Psoas muscle (tissue), 8 donors: Measurements from ENCODE around the gene CCNY. TPM values are rescaled to one million over a fixed set of nuclear protein-coding genes. Genes with fewer than 3 reads are reported as not detected.

Experiments
- ATAC-seq, 4 donors: fragments of 200-7000 bp; cut with Tn5 transposase; one replicate each; pipeline ENCODE4 v1.9.1; 2020; ENCODE audit warnings: moderate library complexity in 3 of 4, mild to moderate bottlenecking in 2 of 4
- DNase-seq, 2 donors: peaks; one replicate each; pipeline ENCODE4 v3.0.0-alpha.2; 2020
- H3K27ac ChIP-seq: fragments of 200-600 bp; one replicate; pipeline ENCODE4 v1.8.0; 2022
- H3K27me3 ChIP-seq, 3 donors: fragments of 200-600 bp in 1 of 3; one replicate each; pipeline versions ENCODE4 v1.6.1 to v1.8.0; 2013 to 2022; ENCODE audit warnings: low read length in 2 of 3, mild to moderate bottlenecking in 2 of 3, moderate library complexity in 1 of 3; ENCODE audit not compliant: insufficient read depth in 3 of 3
- H3K36me3 ChIP-seq, 2 donors: fragments of 200-600 bp in 1 of 2; one replicate each; pipeline versions ENCODE4 v1.6.1 to v1.8.0; 2013 to 2022; ENCODE audit warnings: low read depth in 1 of 2, mild to moderate bottlenecking in 1 of 2, moderate library complexity in 1 of 2; ENCODE audit not compliant: insufficient read depth in 1 of 2
- H3K4me1 ChIP-seq: fragments of 200-600 bp; one replicate; pipeline ENCODE4 v1.8.0; 2022
- H3K4me3 ChIP-seq: fragments of 200-600 bp; one replicate; pipeline ENCODE4 v1.8.0; 2022; ENCODE audit warnings: mild to moderate bottlenecking
- H3K9me3 ChIP-seq: fragments of 200-600 bp; one replicate; pipeline ENCODE4 v1.8.0; 2022
- CTCF ChIP-seq: fragments of 200-600 bp; IDR thresholded peaks from one replicate; pipeline ENCODE4 v1.8.0; 2022; ENCODE audit warnings: antibody characterized with exemption
- whole genome bisulfite sequencing, 3 donors: extraction: QIAGEN DNeasy Blood & Tissue Kit; methylation state at CpG; one replicate each; pipeline versions ENCODE4 v1.1.6 to v1.1.7; 2013; 5-methylcytosine and 5-hydroxymethylcytosine counted together
- intact Hi-C, 2 donors: fragments of 100-400 bp; cut with DNase I; formaldehyde crosslinking; loops; one replicate each; pipeline versions ENCODE4 v1.11.0 to v1.14.2; 2022
- polyA plus RNA-seq, 3 donors: library from polyadenylated mRNA; stranded (reverse); fragments of 200-250 nt; gene quantifications; one replicate each; pipeline ENCODE4 v1.2.3, GENCODE V29; 2013
- total RNA-seq, 4 donors: library from RNA; stranded (reverse); fragmentation: NEBNext Ultra II Directional in 2 of 4; extraction: Animal tissue kit (Norgen Biotek cat#: 25700) in 2 of 4; gene quantifications; one replicate each; pipeline versions ENCODE4 v1.2.1 to v1.2.4, GENCODE V29; 2021 to 2023
- donor health status: healthy with polysubstance abuse.
- donor health status: DM: no; HTN: no; CAD: no; lungs with moderate emphysema.
- donor health status: Bipolar disorder and iron deficiency.
- donor health status: healthy.
- donor health status: DM: yes; HTN: yes; CAD: no.
- donor health status: DM: no; HTN: no; CAD: no.
- donor health status: DM: no; HTN: no; CAD: no.
- donor health status: DM: yes; HTN: yes; CAD: no.

The CCNY gene
- total and polyA plus RNA-seq, 7 donors, result 21.2 to 55.8 (median 47.0) TPM

DNA sequence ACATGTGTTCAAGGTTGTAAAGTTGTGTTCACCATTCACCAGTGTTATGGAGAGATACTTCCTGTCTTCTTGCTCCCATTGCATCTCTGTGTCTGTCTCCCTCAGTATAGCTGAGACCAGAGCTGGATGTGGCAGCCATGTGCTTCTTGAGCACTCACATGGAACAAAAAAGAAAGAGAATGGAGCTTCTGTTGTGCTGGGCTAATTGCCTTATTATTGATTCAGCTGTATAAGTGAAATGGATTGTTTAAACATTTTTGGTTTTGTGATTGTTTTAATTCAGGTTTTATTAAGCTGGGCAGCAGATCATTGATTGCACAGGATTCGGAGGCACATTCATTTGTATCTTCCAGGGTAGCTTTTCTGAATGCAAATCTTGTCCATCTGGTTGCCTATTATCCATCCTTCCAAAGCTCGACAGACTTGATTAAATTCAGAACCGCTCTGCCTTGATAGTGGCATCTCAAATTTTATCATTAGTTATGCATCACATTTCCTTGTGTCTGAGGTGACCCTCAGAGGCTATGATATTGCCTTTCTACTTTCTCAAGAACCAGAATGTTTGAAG, 119.9 kb downstream of the CCNY start:
- no peaks in the 10 kb centered on the region for H3K9me3 ChIP-seq
- no peak for ATAC-seq
- no peak for DNase-seq
- WGBS, 3 donors, result 81 to 86% (median 81%) methylated on average over 3 of the region's 3 CpGs
- intact Hi-C loops, result no loop called here
- no peak overlapping the region for H3K4me3 ChIP-seq
- peaks cover 71% of the 10 kb centered on the region for H3K4me1 ChIP-seq
- no peak for TF ChIP-seq CTCF
- H3K27ac ChIP-seq, result no peak overlapping the region
- H3K27me3 ChIP-seq, result no peaks in the 10 kb centered on the region
- H3K36me3 ChIP-seq, result no peaks in the 10 kb centered on the region

GRCh38 chr10:35456784-35457183, 120.5 kb downstream of the CCNY start:
- Histone ChIP-seq H3K36me3 (no peaks in the 10 kb centered on the region), H3K4me1 (peaks cover 71% of the 10 kb centered on the region), H3K27ac (no peak overlapping the region), H3K27me3 (no peaks in the 10 kb centered on the region), H3K4me3 (no peak overlapping the region), H3K9me3 (no peaks in the 10 kb centered on the region)
- TF ChIP-seq CTCF, result no peak
- intact Hi-C loops, result no loop called here
- no peak for ATAC-seq
- WGBS, 3 donors, result 89 to 97% (median 92%) methylated on average over 4 of the region's 4 CpGs
- DNase-seq, result no peak

DNA sequence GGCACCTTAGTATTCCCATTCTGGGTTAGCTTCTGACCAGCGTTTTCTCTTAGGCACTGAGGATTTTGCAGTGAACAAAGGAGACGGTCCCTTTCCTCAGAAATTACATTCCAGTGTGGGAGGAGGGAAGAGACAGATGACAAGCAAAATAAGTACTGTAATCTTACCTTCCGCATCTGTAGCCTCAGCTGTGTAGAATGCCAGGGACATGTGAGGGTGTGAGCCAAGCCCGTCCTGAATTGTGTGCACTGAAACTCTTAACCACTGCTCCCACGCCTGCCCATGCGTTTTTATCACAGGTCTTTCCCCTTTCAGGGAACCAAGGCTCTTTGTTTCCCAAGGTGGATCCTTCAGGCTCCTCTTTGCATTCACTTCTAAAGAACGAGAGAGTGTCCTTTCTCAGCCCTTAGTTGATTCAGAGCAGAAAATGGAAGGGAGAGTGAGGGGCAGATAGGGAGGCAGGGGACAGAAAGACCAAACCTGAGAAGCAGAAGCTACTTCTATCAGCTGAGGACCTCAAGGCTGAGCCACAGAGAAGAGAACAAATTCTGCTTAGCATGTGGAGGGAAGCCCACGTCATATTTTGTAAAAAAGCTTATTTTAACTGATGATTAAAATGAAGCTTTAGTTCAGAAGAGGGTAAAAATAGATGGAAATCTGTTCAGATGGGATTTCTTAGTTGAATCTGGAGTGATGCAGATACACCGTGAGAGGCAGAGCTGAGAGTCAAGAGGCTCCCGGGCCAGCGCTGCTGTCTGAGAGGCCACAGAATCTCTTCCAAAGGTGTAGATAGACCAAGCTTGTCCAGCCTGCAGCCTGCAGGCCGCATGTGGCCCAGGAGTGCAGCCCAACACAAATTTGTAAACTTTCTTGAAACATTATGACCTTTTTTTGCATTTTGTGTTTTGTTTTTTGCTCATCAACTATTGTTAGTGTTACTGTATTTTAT, 122.5 kb downstream of the CCNY start:
- Histone ChIP-seq H3K36me3 (no peaks in the 10 kb centered on the region), H3K4me3 (no peak overlapping the region), H3K27ac (peak overlapping the region; percentile 10), H3K27me3 (no peaks in the 10 kb centered on the region), H3K4me1 (peaks cover 77% of the 10 kb centered on the region), H3K9me3 (no peaks in the 10 kb centered on the region)
- peak; percentile 52 to 68 (median 64) for ATAC-seq
- TF ChIP-seq CTCF, result no peak
- 37 to 54% (median 42%) methylated on average over 12 of the region's 12 CpGs for WGBS, 3 donors
- no peak for DNase-seq
- intact Hi-C loops, result no loop called here

DNA sequence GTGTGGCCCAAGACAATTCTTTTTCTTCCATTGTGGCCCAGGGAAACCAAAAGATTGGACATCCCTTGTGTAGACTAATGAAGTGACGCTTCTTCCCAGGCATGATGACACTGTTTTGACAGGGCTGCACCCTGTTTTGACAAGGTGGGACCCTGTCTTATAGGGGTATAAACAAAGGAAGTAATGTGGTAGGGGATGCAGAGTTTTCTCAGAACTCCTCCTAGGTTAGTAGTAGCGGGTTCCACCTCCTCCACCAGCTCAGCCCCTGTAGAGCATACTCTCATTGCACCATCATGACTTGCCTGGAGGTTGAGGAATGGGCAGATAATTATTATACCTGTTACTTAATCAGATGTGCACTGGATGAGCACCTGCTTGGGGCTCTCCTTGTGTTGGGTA, 123.1 kb downstream of the CCNY start:
- 96 to 98% (median 97%) methylated on average over 2 of the region's 2 CpGs for WGBS, 3 donors
- Histone ChIP-seq H3K27ac (no peak overlapping the region), H3K4me3 (no peak overlapping the region), H3K27me3 (no peaks in the 10 kb centered on the region), H3K4me1 (peaks cover 77% of the 10 kb centered on the region), H3K36me3 (no peaks in the 10 kb centered on the region), H3K9me3 (no peaks in the 10 kb centered on the region)
- intact Hi-C loops, result no loop called here
- DNase-seq (no peak), ATAC-seq (no peak)
- TF ChIP-seq CTCF, result no peak
